ENCODE results near the gene RNF121. TPM values are rescaled to one million over a fixed set of nuclear protein-coding genes. Genes with fewer than 3 reads are reported as not detected.
"Not testable (repeated sequence)": the region's sequence is repeated elsewhere in the genome, so short reads cannot be mapped to it uniquely, and the experiment has no call there.

Gene RNF121
- total RNA-seq, 1 experiment from 2014 or later: 56.9 TPM

GRCh38 chr11:71895961-71896360, 32.9 kb upstream of the RNF121 start:
- Histone ChIP-seq H3K23ac (ENCODE audit: insufficient read length, low read depth, low read length) (no peak overlapping the region), H3K23me2 (ENCODE audit: insufficient read length, low read depth, low read length, poor library complexity, severe bottlenecking) (no peaks in the 10 kb centered on the region), H3K27ac (ENCODE audit: insufficient read length, low read depth, low read length) (no peak overlapping the region)

GRCh38 chr11:71901137-71901536, 27.7 kb upstream of the RNF121 start:
- Mint-ChIP-seq H3K36me3 (ENCODE audit: insufficient read depth in 1 of 3, low read depth in 3 of 3) (peaks cover 5 to 29% (median 22%) of the 10 kb centered on the region in 3 experiments), H3K4me1 (peaks cover 6 to 12% of the 10 kb centered on the region in 2 experiments; a peak in 3 of 4 replicates)
- not testable (repeated sequence) for H3K4me1 ChIP-seq (ENCODE audit: insufficient read depth, low read length); H3K14ac ChIP-seq (ENCODE audit: insufficient read depth, low read length); H3K9me3 Mint-ChIP-seq; H3K79me2 ChIP-seq (ENCODE audit: insufficient read depth, low read length); H3K9ac ChIP-seq (ENCODE audit: extremely low read depth, insufficient read length, low read length); H2AK5ac ChIP-seq (ENCODE audit: insufficient read length, low read length); H3K4ac ChIP-seq (ENCODE audit: low read depth, low read length); H3K27me3 Mint-ChIP-seq (ENCODE audit: low read depth); H3K23ac ChIP-seq (ENCODE audit: insufficient read length, low read depth, low read length); H2AFZ ChIP-seq (ENCODE audit: low read length); H3K4me3 Mint-ChIP-seq; H3K27ac Mint-ChIP-seq; H3K9me3 ChIP-seq (ENCODE audit: control insufficient read depth, low read depth, low read length); H4K91ac ChIP-seq (ENCODE audit: insufficient read length, low read depth, low read length); H3K56ac ChIP-seq (ENCODE audit: insufficient read length, low read depth, low read length); H3K79me1 ChIP-seq (ENCODE audit: insufficient read depth, low read depth, low read length, poor library complexity, severe bottlenecking); H2BK5ac ChIP-seq (ENCODE audit: insufficient read length, low read length); H3K23me2 ChIP-seq (ENCODE audit: insufficient read length, low read depth, low read length, poor library complexity, severe bottlenecking); DNase-seq; H2BK12ac ChIP-seq (ENCODE audit: insufficient read length, low read depth, low read length); H4K5ac ChIP-seq (ENCODE audit: insufficient read length, low read depth, low read length); H2BK15ac ChIP-seq (ENCODE audit: low read depth, low read length); H3K27ac ChIP-seq (ENCODE audit: insufficient read length, low read depth, low read length); H2BK120ac ChIP-seq (ENCODE audit: low read depth, low read length, poor library complexity, severe bottlenecking); H3K27me3 ChIP-seq (ENCODE audit: insufficient read depth, low read length); H3K18ac ChIP-seq (ENCODE audit: insufficient read length, low read depth, low read length); H4K8ac ChIP-seq (replicated peaks; ENCODE audit: insufficient read length, low read depth, low read length); H3K4me2 ChIP-seq (ENCODE audit: insufficient read depth, insufficient read length, low read length); H2BK20ac ChIP-seq (ENCODE audit: low read depth, low read length, poor library complexity, severe bottlenecking); H4K20me1 ChIP-seq (ENCODE audit: control insufficient read depth, insufficient read depth, insufficient read length); H3T11ph ChIP-seq (ENCODE audit: low read length)
- WGBS (ENCODE audit: extremely low coverage, insufficient read length, low lambda C conversion rate): no CpG with 5 or more reads among the region's 14 CpGs

More at GRCh38 chr11:71895961-71896360, 32.9 kb upstream of the RNF121 start:
- Histone ChIP-seq H2AFZ (ENCODE audit: low read length) (no peak overlapping the region), H3K18ac (ENCODE audit: insufficient read length, low read depth, low read length) (no peak overlapping the region), H2BK120ac (ENCODE audit: low read depth, low read length, poor library complexity, severe bottlenecking) (no peak overlapping the region), H3K27me3 (ENCODE audit: insufficient read depth, low read length) (no peaks in the 10 kb centered on the region), H2BK12ac (ENCODE audit: insufficient read length, low read depth, low read length) (no peak overlapping the region), H3K4me2 (ENCODE audit: insufficient read depth, insufficient read length, low read length) (no peak overlapping the region), H2BK15ac (ENCODE audit: low read depth, low read length) (no peak overlapping the region), H4K5ac (ENCODE audit: insufficient read length, low read depth, low read length) (no peak overlapping the region), H2BK5ac (ENCODE audit: insufficient read length, low read length) (no peak overlapping the region), H4K8ac (replicated peaks; ENCODE audit: insufficient read length, low read depth, low read length) (no peak overlapping the region), H3K79me2 (ENCODE audit: insufficient read depth, low read length) (no peaks in the 10 kb centered on the region), H3K9me3 (ENCODE audit: control insufficient read depth, low read depth, low read length) (no peaks in the 10 kb centered on the region), H3K9ac (ENCODE audit: extremely low read depth, insufficient read length, low read length) (no peak overlapping the region), H3K56ac (ENCODE audit: insufficient read length, low read depth, low read length) (no peak overlapping the region), H2AK5ac (ENCODE audit: insufficient read length, low read length) (no peak overlapping the region), H4K91ac (ENCODE audit: insufficient read length, low read depth, low read length) (no peak overlapping the region), H3K4me1 (ENCODE audit: insufficient read depth, low read length) (no peaks in the 10 kb centered on the region), H4K20me1 (ENCODE audit: control insufficient read depth, insufficient read depth, insufficient read length) (no peaks in the 10 kb centered on the region), H3K14ac (ENCODE audit: insufficient read depth, low read length) (no peak overlapping the region), H3K4ac (ENCODE audit: low read depth, low read length) (no peak overlapping the region), H3K79me1 (ENCODE audit: insufficient read depth, low read depth, low read length, poor library complexity, severe bottlenecking) (no peaks in the 10 kb centered on the region), H2BK20ac (ENCODE audit: low read depth, low read length, poor library complexity, severe bottlenecking) (no peak overlapping the region), H3T11ph (ENCODE audit: low read length) (no peak overlapping the region)
- H3K4me1 Mint-ChIP-seq: peaks cover 4% of the 10 kb centered on the region in 2 experiments; a peak in 3 of 4 replicates
- peaks cover 8 to 26% (median 13%) of the 10 kb centered on the region in 3 experiments for H3K36me3 Mint-ChIP-seq (ENCODE audit: insufficient read depth in 1 of 3, low read depth in 3 of 3)
- TF ChIP-seq, protein P1, sequence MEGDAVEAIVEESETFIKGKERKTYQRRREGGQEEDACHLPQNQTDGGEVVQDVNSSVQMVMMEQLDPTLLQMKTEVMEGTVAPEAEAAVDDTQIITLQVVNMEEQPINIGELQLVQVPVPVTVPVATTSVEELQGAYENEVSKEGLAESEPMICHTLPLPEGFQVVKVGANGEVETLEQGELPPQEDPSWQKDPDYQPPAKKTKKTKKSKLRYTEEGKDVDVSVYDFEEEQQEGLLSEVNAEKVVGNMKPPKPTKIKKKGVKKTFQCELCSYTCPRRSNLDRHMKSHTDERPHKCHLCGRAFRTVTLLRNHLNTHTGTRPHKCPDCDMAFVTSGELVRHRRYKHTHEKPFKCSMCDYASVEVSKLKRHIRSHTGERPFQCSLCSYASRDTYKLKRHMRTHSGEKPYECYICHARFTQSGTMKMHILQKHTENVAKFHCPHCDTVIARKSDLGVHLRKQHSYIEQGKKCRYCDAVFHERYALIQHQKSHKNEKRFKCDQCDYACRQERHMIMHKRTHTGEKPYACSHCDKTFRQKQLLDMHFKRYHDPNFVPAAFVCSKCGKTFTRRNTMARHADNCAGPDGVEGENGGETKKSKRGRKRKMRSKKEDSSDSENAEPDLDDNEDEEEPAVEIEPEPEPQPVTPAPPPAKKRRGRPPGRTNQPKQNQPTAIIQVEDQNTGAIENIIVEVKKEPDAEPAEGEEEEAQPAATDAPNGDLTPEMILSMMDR (conservative IDR thresholded peaks at IDR 0.05): no peak
- H3K27me3 Mint-ChIP-seq (ENCODE audit: low read depth): no peaks in the 10 kb centered on the region
- DNase-seq: no peak
- no peak overlapping the region for H3K4me3 Mint-ChIP-seq
- no peaks in the 10 kb centered on the region for H3K9me3 Mint-ChIP-seq
- no CpG with 5 or more reads among the region's 12 CpGs for WGBS (ENCODE audit: extremely low coverage, insufficient read length, low lambda C conversion rate)
- H3K27ac Mint-ChIP-seq: peak overlapping the region in 1 of 3 experiments; percentile 1; a peak in 2 of 7 replicates

Measured in H9 (cell line).